ENCODE results near the gene SLC25A39. TPM values are rescaled to one million over a fixed set of nuclear protein-coding genes. Genes with fewer than 3 reads are reported as not detected.

Gene SLC25A39
- total RNA-seq, 5 donors from 2014 or later (not counting 1 experiment from before 2014, with no cell fraction given) = 78.6 to 108 (median 104) TPM

GRCh38 chr17:44323359-44324091, 1.1 kb downstream of the SLC25A39 start:
- 67% methylated on average over 17 of the region's 27 CpGs for WGBS (ENCODE audit: insufficient coverage)
- H3K36me3 Mint-ChIP-seq = peaks cover 5% of the 10 kb centered on the region
- H3K4me1 Mint-ChIP-seq = peaks cover 12 to 35% (median 28%) of the 10 kb centered on the region in 3 donors
- peak overlapping the region in 1 of 2 donors; percentile 58 for H3K27ac Mint-ChIP-seq
- no peaks in the 10 kb centered on the region for H3K27me3 ChIP-seq (replicated peaks in 1 of 2; ENCODE audit: control insufficient read depth in 2 of 2, extremely low read depth in 1 of 2, insufficient read depth in 2 of 2, low read length in 1 of 2)
- CTCF ChIA-PET = no interaction called here
- POLR2A ChIA-PET = no interaction called here
- H3K36me3 ChIP-seq (ENCODE audit: control insufficient read depth in 2 of 2, extremely low read depth in 1 of 2, insufficient read depth in 1 of 2, low read length in 1 of 2) = peaks cover 10 to 23% of the 10 kb centered on the region in 2 donors
- H3K4me3 Mint-ChIP-seq = peak overlapping the region; percentile 77 to 94 (median 81)
- DNase-seq (no peak), ATAC-seq (replicated peaks in 1 of 4) (no peak)
- H3K4me1 ChIP-seq (ENCODE audit: control insufficient read depth in 1 of 2, extremely low read depth in 1 of 2, insufficient read depth in 2 of 2, low read length in 2 of 2) = peaks cover 4 to 41% of the 10 kb centered on the region in 2 experiments
- H3K9me3 ChIP-seq = no peaks in the 10 kb centered on the region
- H3K27ac ChIP-seq (ENCODE audit: low read length) = no peak overlapping the region
- peaks cover 0 to under 1% of the 10 kb centered on the region in 2 donors for H3K27me3 Mint-ChIP-seq
- H3K4me3 ChIP-seq (ENCODE audit: control insufficient read depth in 1 of 2, extremely low read depth in 1 of 2, low read length in 1 of 2) = peak overlapping the region; percentile 78 to 87
- no peaks in the 10 kb centered on the region for H3K9me3 Mint-ChIP-seq

DNA sequence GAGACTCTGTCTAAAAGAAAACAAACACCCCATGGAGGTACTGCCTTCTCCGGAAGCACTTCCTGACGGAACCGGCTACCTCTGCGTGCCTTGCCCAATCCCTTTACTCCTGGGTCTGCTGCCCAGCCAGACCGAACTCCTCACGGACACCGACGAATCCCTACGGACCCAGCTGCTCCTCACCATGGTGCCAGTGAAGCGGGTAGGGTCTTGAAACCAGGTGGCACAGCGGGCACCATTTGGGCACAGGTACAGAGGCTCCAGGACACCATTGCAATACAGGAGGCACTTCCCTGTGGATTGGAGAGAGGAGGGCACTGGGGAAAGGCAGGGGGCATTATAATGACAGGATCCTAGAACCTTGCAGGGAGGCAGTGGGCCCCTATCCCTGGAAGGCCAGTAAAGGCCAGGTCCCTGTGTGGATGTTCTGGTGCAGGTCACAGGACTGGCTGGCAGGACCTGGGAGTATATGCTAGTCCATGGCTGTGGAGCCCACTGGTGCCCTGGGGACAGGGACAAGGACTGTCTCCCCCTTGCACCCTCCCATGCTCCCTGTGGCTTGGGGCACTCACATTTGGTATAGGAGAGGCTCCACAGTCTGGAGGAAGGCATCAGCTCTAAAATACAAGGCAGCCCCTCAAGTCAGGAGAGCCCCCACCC, 2.3 kb downstream of the SLC25A39 start:
- Histone ChIP-seq H3K27me3 (replicated peaks in 1 of 2; ENCODE audit: control insufficient read depth in 2 of 2, extremely low read depth in 1 of 2, insufficient read depth in 2 of 2, low read length in 1 of 2) (peaks cover 0 to 8% of the 10 kb centered on the region in 2 experiments), H3K9me3 (no peaks in the 10 kb centered on the region), H3K27ac (ENCODE audit: low read length) (no peak overlapping the region), H3K4me3 (ENCODE audit: control insufficient read depth in 1 of 2, extremely low read depth in 1 of 2, low read length in 1 of 2) (no peak overlapping the region), H3K36me3 (ENCODE audit: control insufficient read depth in 2 of 2, extremely low read depth in 1 of 2, insufficient read depth in 1 of 2, low read length in 1 of 2) (peaks cover 10 to 23% of the 10 kb centered on the region in 2 donors), H3K4me1 (ENCODE audit: control insufficient read depth in 1 of 2, extremely low read depth in 1 of 2, insufficient read depth in 2 of 2, low read length in 2 of 2) (peaks cover 4 to 40% of the 10 kb centered on the region in 2 experiments)
- peaks cover 12 to 29% (median 24%) of the 10 kb centered on the region in 3 donors for H3K4me1 Mint-ChIP-seq
- H3K9me3 Mint-ChIP-seq = no peaks in the 10 kb centered on the region
- peaks cover 3 to 10% of the 10 kb centered on the region in 2 donors for H3K27me3 Mint-ChIP-seq
- 98% methylated on average over 6 of the region's 11 CpGs for WGBS (ENCODE audit: insufficient coverage)
- H3K36me3 Mint-ChIP-seq = peaks cover 5% of the 10 kb centered on the region
- no peak overlapping the region for H3K27ac Mint-ChIP-seq
- CTCF ChIA-PET = interaction anchor here in 1 of 2 donors (0.5 kb wide), 1 partner anchor 92 kb away, joined by 5 read pairs; no protein-coding TSS in a partner anchor
- DNase-seq (no peak), ATAC-seq (replicated peaks in 1 of 4) (no peak)
- peak overlapping the region in 2 of 3 donors; percentile 20 to 53 for H3K4me3 Mint-ChIP-seq
- POLR2A ChIA-PET = no interaction called here

GRCh38 chr17:44321246-44322120, 3.1 kb downstream of the SLC25A39 start:
- H3K4me1 ChIP-seq (ENCODE audit: control insufficient read depth in 1 of 2, extremely low read depth in 1 of 2, insufficient read depth in 2 of 2, low read length in 2 of 2) = peaks cover 4 to 35% of the 10 kb centered on the region in 2 experiments
- no peaks in the 10 kb centered on the region for H3K9me3 Mint-ChIP-seq
- no peak overlapping the region for H3K27ac Mint-ChIP-seq
- DNase-seq (no peak), ATAC-seq (replicated peaks in 1 of 4) (no peak)
- H3K36me3 Mint-ChIP-seq = peaks cover 5% of the 10 kb centered on the region
- H3K4me3 Mint-ChIP-seq = peak overlapping the region in 1 of 3 donors; percentile 17
- H3K4me3 ChIP-seq (ENCODE audit: control insufficient read depth in 1 of 2, extremely low read depth in 1 of 2, low read length in 1 of 2) = no peak overlapping the region
- H3K9me3 ChIP-seq = no peaks in the 10 kb centered on the region
- ChIA-PET POLR2A (interaction anchor here in 1 of 2 donors (0.6 kb wide), 1 partner anchor 13 kb away, joined by 3 read pairs; the partner anchor contains the start of gene RUNDC3A), CTCF (interaction anchor here in 1 of 2 donors (0.5 kb wide), 1 partner anchor 91 kb away, joined by 5 read pairs; no protein-coding TSS in a partner anchor)
- H3K4me1 Mint-ChIP-seq = peaks cover 7 to 26% (median 20%) of the 10 kb centered on the region in 3 donors
- peaks cover 10 to 23% of the 10 kb centered on the region in 2 donors for H3K36me3 ChIP-seq (ENCODE audit: control insufficient read depth in 2 of 2, extremely low read depth in 1 of 2, insufficient read depth in 1 of 2, low read length in 1 of 2)
- 86% methylated on average over 6 of the region's 21 CpGs for WGBS (ENCODE audit: insufficient coverage)
- peaks cover 4 to 16% of the 10 kb centered on the region in 2 experiments for H3K27me3 ChIP-seq (replicated peaks in 1 of 2; ENCODE audit: control insufficient read depth in 2 of 2, extremely low read depth in 1 of 2, insufficient read depth in 2 of 2, low read length in 1 of 2)
- no peak overlapping the region for H3K27ac ChIP-seq (ENCODE audit: low read length)
- peaks cover 5 to 17% of the 10 kb centered on the region in 2 donors for H3K27me3 Mint-ChIP-seq

- WGBS (ENCODE audit: insufficient coverage) = 97% methylated on average over 11 of the region's 18 CpGs
- H3K4me1 ChIP-seq (ENCODE audit: control insufficient read depth in 1 of 2, extremely low read depth in 1 of 2, insufficient read depth in 2 of 2, low read length in 2 of 2) = peaks cover 7 to 33% of the 10 kb centered on the region in 2 experiments
- no peaks in the 10 kb centered on the region for H3K9me3 ChIP-seq
- ATAC-seq (replicated peaks in 1 of 4) = no peak
- H3K27me3 ChIP-seq (replicated peaks in 1 of 2; ENCODE audit: control insufficient read depth in 2 of 2, extremely low read depth in 1 of 2, insufficient read depth in 2 of 2, low read length in 1 of 2) = peaks cover 4 to 29% of the 10 kb centered on the region in 2 experiments
- Mint-ChIP-seq H3K4me1 (peaks cover 19 to 30% (median 26%) of the 10 kb centered on the region in 3 donors), H3K4me3 (no peak overlapping the region), H3K36me3 (peaks cover 5% of the 10 kb centered on the region), H3K9me3 (no peaks in the 10 kb centered on the region), H3K27me3 (peaks cover 15 to 29% of the 10 kb centered on the region in 2 donors), H3K27ac (no peak overlapping the region)
- no peak overlapping the region for H3K4me3 ChIP-seq (ENCODE audit: control insufficient read depth in 1 of 2, extremely low read depth in 1 of 2, low read length in 1 of 2)
- no peak for DNase-seq
- no peak overlapping the region for H3K27ac ChIP-seq (ENCODE audit: low read length)
- CTCF ChIA-PET = no interaction called here
- POLR2A ChIA-PET = no interaction called here
- peaks cover 10 to 23% of the 10 kb centered on the region in 2 donors for H3K36me3 ChIP-seq (ENCODE audit: control insufficient read depth in 2 of 2, extremely low read depth in 1 of 2, insufficient read depth in 1 of 2, low read length in 1 of 2)
Measured at GRCh38 chr17:44320066-44320465, 4.6 kb downstream of the SLC25A39 start.

- peaks cover 6 to 44% of the 10 kb centered on the region in 2 experiments for H3K27me3 ChIP-seq (replicated peaks in 1 of 2; ENCODE audit: control insufficient read depth in 2 of 2, extremely low read depth in 1 of 2, insufficient read depth in 2 of 2, low read length in 1 of 2)
- ATAC-seq (replicated peaks in 1 of 4) (no peak), DNase-seq (no peak)
- H3K4me1 Mint-ChIP-seq = peaks cover 18 to 26% (median 24%) of the 10 kb centered on the region in 3 donors
- POLR2A ChIA-PET = interaction anchor here in 1 of 2 donors (0.5 kb wide), 1 partner anchor 94 kb away, joined by 5 read pairs; no protein-coding TSS in a partner anchor
- H3K27me3 Mint-ChIP-seq = peaks cover 22 to 38% of the 10 kb centered on the region in 2 donors
- H3K4me1 ChIP-seq (ENCODE audit: control insufficient read depth in 1 of 2, extremely low read depth in 1 of 2, insufficient read depth in 2 of 2, low read length in 2 of 2) = peaks cover 5 to 26% of the 10 kb centered on the region in 2 experiments
- WGBS (ENCODE audit: insufficient coverage) = 82% methylated on average over 13 of the region's 15 CpGs
- peaks cover 5% of the 10 kb centered on the region for H3K36me3 Mint-ChIP-seq
- peaks cover 10 to 23% of the 10 kb centered on the region in 2 donors for H3K36me3 ChIP-seq (ENCODE audit: control insufficient read depth in 2 of 2, extremely low read depth in 1 of 2, insufficient read depth in 1 of 2, low read length in 1 of 2)
- CTCF ChIA-PET = no interaction called here
- H3K4me3 ChIP-seq (ENCODE audit: control insufficient read depth in 1 of 2, extremely low read depth in 1 of 2, low read length in 1 of 2) = no peak overlapping the region
- H3K4me3 Mint-ChIP-seq = no peak overlapping the region
- no peaks in the 10 kb centered on the region for H3K9me3 Mint-ChIP-seq
- H3K27ac Mint-ChIP-seq = no peak overlapping the region
- no peak overlapping the region for H3K27ac ChIP-seq (ENCODE audit: low read length)
- no peaks in the 10 kb centered on the region for H3K9me3 ChIP-seq
Measured at GRCh38 chr17:44318077-44318892, 6.3 kb downstream of the SLC25A39 start.

All from T-cell (primary cell).